LNCaP clone FGC (cell line): Measurements from ENCODE around the gene MAML3.
A peak's percentile ranks its signal among the peaks of the same experiment; 100 is the strongest.

Experiments
- DNase-seq: peaks from one replicate; pipeline ENCODE4 v3.0.0-alpha.2; 2011; ENCODE audit warnings: low read depth
- H3K4me3 ChIP-seq: 2 replicates; pipeline ENCODE4 v1.5.1; 2011; ENCODE audit warnings: mild to moderate bottlenecking, low read depth, low read length, control low read depth
- TF ChIP-seq, protein P1 (sequence below): IDR thresholded peaks from 2 replicates; pipeline ENCODE4 v1.5.1; 2012; ENCODE audit warnings: mild to moderate bottlenecking; ENCODE audit not compliant: control insufficient read depth, insufficient read depth; ENCODE audit errors: extremely low read depth

The MAML3 gene

DNA sequence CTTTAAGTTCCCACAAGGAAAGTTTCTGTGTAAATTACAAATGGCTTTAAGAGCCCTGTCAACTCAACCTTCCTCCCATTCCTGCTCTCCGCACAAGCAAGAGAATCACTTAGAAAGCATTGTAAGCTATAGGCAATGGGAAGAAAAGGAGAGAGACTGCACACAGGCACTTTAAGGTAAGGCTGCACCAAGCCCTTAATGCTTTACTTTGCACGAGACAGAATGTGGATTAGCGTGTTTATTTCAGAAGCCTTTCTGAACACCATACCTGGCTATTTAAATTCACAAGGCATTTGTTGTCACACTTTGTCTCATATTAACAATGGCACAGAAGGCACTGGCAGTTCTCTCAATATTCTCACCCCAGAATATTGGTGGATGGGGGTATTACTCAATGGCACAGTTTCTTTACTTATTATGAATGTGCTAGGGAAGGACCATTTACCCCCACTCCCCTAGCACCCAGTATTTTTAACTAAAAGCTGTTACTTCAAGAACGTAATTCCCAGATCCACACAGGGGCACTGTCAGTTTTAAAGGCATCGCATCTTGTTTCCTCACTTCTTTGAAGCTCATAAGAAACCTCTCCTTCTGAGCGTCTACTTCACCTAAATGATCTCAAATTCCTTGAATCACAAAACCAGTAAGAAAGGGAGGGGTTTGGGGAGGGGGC is 150.0 kb downstream of the MAML3 start:
- no peak overlapping the region for H3K4me3 ChIP-seq
- no peak for DNase-seq
- TF ChIP-seq, protein P1, sequence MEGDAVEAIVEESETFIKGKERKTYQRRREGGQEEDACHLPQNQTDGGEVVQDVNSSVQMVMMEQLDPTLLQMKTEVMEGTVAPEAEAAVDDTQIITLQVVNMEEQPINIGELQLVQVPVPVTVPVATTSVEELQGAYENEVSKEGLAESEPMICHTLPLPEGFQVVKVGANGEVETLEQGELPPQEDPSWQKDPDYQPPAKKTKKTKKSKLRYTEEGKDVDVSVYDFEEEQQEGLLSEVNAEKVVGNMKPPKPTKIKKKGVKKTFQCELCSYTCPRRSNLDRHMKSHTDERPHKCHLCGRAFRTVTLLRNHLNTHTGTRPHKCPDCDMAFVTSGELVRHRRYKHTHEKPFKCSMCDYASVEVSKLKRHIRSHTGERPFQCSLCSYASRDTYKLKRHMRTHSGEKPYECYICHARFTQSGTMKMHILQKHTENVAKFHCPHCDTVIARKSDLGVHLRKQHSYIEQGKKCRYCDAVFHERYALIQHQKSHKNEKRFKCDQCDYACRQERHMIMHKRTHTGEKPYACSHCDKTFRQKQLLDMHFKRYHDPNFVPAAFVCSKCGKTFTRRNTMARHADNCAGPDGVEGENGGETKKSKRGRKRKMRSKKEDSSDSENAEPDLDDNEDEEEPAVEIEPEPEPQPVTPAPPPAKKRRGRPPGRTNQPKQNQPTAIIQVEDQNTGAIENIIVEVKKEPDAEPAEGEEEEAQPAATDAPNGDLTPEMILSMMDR = no peak

DNA sequence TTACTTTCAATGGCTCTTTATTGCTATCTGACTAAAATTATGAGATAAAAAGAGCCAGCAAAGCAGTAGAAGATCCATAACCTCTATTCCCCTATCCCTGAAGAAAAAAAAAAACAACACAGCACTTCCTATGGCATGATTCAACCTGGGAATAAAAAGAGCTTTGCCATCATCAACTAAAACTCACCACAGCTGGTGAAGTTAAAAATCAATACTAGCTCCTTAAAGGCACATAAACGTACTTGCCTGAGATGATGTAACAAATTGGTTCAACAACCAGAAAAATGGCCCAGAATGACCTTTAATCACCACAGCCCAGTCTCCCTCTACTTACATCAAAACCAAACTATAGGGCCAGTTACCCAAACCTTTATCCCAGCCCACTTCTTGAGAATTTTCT is 153.8 kb downstream of the MAML3 start:
- no peak for DNase-seq
- TF ChIP-seq, protein P1 = no peak

DNA sequence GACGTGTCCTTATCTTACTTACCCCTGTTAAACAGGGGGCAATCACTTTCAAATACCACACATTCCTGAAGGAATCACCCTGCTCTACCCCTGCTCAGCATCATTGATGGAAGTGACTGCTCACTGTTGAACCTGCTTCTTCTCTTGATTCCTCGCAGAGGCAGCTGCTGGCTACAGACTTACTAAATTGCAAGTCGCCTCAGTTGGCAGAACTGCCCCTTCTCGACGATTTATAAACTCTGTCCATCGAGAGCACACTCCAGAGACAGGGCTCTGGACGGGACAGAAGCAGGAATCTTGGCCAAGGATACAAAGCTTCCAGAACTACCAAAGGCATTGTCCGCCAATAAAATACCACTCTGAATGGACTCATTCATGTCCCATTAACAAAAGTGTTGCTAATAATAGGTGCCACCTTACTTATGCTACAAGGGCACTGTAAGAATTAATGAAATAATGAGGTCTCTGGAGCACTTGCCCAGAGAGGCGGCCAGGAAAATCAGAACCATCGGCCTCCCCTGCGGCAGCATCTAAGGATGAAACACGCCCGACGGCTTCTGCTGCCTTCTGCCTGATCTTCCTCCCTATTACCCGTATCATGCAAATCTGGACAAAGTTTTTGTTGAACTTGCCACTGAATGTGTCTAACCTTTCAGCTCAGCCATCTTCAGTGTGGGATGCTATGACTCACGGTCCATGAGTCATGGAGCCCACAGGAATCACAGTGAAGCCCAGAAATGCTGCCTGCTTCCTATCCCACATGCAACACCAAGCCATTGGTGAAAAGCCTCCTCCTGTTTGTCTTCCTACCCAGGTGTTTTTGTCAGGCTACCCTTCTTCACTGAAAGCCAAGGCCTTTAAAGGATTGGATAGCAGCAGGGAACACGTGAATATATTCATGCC is 164.9 kb downstream of the MAML3 start:
- DNase-seq = no peak
- H3K4me3 ChIP-seq = no peak overlapping the region
- TF ChIP-seq, protein P1 = no peak

More for the DNA sequence above, 153.8 kb downstream of the MAML3 start:
- no peak overlapping the region for H3K4me3 ChIP-seq

DNA sequence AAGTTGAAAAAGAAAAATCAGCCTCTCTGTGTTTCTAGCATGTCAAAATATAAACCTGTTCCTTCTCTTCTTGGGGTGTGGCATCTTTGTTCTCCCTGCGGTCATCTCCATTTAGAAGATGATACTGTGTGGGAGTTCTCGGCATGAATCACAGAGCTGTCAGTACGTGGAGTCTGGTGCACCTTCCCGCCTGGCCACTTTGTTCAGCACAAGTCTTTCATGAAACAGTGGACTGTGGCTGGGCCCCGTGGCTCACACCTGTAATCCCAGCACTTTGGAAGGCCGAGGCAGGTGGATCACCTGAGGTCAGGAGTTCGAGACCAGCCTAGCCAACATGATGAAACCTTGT is 166.5 kb downstream of the MAML3 start:
- H3K4me3 ChIP-seq = no peak overlapping the region
- DNase-seq = no peak
- TF ChIP-seq, protein P1 = no peak

DNA sequence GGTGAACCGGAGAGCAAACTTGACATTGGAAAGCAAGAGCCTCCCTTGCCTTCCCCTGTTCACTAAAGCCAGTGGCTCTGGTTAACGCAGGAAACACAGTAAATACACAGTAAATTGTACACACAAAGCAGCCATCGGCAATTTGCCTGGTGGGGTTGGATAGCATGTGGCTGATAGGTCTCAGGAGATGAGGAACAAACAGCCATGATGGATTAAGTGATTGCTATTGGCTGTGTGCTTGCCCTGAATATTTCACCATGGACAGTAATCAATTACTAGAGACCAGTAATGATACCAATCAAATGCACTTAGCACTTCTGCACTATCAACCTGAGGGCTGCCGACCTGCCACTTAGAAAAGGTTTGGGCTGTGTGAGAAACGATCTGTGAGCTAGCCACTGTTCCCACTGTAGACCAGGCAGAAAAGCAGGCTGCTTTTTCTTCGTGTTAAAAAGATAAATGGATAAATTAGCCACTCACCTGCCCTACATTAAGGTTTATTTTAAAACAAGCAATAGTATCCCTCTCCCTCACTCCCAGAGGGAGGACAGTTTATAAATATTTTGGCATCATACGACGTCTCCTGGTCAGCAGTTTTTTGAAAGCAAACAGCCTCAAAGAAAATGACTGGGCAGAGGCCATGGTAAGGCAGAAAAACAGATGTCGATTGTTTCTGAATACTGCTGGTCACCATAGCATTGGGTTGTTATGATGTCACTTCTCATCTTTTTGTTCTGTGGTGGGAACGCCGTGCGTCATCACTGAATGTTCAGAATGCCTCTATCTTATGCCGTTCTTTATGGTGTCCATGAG is 167.1 kb downstream of the MAML3 start:
- DNase-seq = peak; percentile 80
- H3K4me3 ChIP-seq = no peak overlapping the region
- TF ChIP-seq, protein P1 = no peak

DNA sequence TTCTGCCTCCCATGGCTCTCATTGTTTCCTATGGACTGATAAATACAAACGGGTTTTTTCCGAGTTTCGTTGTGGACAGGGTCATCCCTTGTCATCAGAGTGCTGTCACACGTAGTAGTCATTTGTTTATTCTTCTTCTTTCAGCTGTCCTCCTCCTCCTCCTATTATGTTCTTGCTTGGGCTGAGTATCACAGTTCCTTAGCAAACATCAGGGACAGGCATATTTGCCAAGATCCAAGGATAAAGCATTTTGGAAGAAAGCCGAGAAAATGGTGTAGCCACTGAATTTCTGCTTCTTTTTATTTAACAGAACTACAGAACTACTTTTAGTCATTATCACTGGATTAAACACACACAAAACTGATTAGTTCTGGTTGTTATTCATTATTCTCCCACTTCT is 167.9 kb downstream of the MAML3 start:
- DNase-seq = peak; percentile 87
- H3K4me3 ChIP-seq = no peak overlapping the region
- TF ChIP-seq, protein P1 = no peak
